CD4-positive, alpha-beta T cell treated with Interleukin-2 at 100 ng/mL for 4 hours (primary cell): ENCODE results near the gene S100A16.
"Not testable (repeated sequence)": the region's sequence is repeated elsewhere in the genome, so short reads cannot be mapped to it uniquely, and the experiment has no call there.

ENCODE experiments used
- DNase-seq: peaks from one replicate; pipeline ENCODE4 v3.0.0-alpha.2; 2020; ENCODE audit warnings: low spot score

S100A16 gene

GRCh38 chr1:153562021-153562420 lies 50.9 kb downstream of the S100A16 start:
- not testable (repeated sequence) for DNase-seq

DNA sequence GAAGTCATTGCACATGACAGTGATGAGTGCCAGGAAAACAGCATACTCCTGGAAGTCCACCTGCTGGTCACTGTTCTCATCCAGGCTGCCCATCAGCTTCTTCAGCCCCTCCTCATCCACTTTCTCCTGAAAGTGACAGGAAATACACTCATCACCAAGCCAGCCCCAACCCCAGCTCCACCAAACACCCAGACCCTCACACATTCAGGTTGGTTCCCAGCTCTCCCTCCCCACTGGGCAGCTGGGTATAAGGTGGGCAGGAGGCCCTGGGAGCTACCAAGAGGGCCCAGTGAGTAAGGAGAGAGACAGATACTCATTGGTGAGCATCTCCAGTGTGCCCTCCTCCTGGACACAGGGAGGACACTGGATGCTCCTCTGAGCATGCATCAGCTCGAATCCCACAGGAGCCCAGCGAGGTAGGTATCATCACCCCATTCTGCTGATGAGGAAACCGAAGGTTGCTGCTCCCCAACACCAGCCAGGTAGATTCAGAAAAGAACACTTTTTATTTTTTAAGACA lies 51.4 kb downstream of the S100A16 start:
- no peak for DNase-seq

DNA sequence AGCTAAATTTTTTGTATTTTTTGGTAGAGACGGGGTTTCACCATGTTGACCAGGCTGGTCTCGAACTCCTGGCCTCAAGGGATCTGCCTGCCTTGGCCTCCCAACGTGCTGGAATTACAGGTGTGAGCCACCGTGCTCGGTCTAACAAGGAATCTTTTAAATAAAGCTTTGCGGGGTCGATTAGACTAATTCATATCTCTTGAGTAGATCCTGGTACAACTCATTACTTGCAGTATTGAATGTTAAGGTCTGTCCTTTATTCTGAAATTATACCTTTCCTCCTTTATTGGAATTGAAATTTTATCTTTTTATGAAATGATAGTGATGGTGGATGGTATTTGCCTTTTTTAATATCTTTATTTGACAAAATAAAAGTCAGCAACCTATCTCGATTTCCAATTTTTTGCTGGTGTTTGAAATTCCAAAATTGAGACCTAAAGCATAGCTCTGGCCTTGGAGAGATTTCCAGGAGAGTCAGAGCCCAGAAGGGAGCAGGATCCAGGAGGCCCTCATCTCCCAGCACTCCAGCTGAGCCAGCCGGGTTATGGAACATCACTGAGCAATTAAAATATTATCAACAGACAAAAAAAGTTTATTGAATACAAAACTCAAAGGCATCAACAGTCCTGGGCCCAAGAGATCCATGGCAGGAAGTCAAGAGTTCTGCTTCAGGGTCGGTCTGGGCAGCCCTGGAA lies 52.0 kb downstream of the S100A16 start:
- no peak for DNase-seq

DNA sequence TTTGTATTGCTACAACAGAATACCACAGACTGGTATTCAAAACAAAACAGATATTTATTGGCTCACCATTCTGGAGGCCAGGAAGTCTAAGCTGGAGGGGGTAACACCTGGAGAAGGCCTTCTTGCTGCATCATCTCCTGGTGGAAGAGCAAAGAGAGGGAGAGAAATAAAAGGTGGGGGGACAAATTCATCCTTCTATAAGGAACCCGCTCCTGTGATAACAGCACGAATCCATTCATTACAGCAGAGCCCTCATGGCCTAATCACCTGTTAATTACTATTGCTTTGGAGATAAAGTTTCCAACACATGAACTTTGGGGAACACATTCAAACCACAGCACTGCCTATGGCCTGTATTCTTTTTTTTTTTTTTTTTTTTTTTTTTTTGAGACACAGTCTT lies 52.7 kb downstream of the S100A16 start:
- no peak for DNase-seq

- no peak for DNase-seq
Observed at GRCh38 chr1:153557877-153558276, 55.1 kb downstream of the S100A16 start.
